Left ventricle myocardium superior (tissue), 1 donor: Measurements from ENCODE around the gene TEX19. TPM values are rescaled to one million over a fixed set of nuclear protein-coding genes. Genes with fewer than 3 reads are reported as not detected.

Experiments used
- ATAC-seq: fragments of 200-7000 bp; cut with Tn5 transposase; one replicate; pipeline ENCODE4 v1.9.1; 2020; ENCODE audit warnings: mild to moderate bottlenecking, moderate library complexity
- DNase-seq: peaks from one replicate; pipeline ENCODE4 v3.0.0-alpha.2; 2020
- intact Hi-C: fragments of 100-400 bp; cut with micrococcal nuclease; formaldehyde crosslinking; loops from one replicate; pipeline ENCODE4 v1.11.0; 2022
- total RNA-seq: library from RNA; stranded (reverse); fragmentation: NEBNext Ultra II Directional; extraction: Animal tissue kit (Norgen Biotek cat#: 25700); gene quantifications from one replicate; pipeline ENCODE4 v1.2.1, GENCODE V29; 2021
- donor health status: DM: no; HTN: yes; CAD: no; lungs with severe emphysema.

Gene TEX19
- total RNA-seq, 1 donor from 2014 or later = not detected

DNA sequence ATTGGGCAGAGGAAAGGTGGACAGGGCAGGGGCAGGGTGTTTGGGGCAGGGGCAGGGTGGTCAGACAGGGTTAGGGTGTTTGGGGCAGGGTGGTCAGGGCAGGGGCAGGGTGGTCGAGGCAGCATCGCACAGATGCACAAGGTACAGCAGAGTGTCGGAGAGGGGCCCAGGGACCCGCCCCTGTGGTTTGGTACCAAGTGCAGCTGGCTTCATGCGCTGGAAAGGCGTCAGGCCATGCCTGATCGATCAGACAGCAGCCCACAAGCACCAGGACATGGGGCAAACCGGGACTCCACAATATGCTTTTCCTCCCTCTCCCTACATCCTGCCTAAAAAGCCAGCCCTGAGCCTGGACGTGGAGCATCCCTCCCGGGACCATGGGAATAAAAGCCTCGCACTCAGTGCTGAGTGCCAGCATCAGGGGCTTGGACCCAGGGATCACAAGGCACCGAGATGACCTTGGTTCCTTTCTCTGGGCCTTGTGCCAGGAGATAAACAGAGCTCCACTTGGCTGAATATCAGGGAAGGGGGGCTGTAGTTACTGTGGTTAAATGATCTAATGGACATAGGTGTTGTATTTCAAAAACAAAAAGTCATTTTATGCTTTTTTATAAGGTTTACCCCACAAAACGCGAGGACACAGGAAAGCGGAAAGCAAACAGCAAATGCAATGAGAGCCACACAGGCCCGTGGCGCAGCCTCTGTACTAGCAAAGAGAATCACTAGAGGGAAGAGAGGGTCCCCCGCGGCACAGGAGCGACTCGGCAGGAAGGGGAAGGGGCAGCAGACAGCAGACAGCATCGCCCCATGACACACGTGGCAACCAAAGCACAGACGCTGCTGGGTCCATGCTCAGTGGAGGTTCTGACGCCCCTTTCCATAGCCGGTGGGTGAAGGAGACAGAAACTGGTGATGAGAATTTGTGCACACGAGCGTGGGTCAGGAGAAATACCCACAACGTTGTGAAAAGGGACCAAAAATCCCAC is 53.8 kb downstream of the TEX19 start:
- peak; percentile 41 for ATAC-seq
- DNase-seq = no peak
- intact Hi-C loops = no loop called here

Other genes with a start within 250 kb of the TEX19 start
- gene CCDC57, start 146.4 kb upstream of the TEX19 start, total RNA-seq = 8.1 TPM
- gene SLC16A3, start 130.2 kb upstream of the TEX19 start, total RNA-seq = 7.8 TPM
- 64.4 TPM for gene CSNK1D, start 85.5 kb upstream of the TEX19 start, total RNA-seq
- 0.64 TPM for gene CD7, start 41.6 kb upstream of the TEX19 start, total RNA-seq
- gene SECTM1, start 25.5 kb upstream of the TEX19 start, total RNA-seq = 5.5 TPM
- gene UTS2R, start 12.5 kb downstream of the TEX19 start, total RNA-seq = 2.1 TPM
- gene HEXD, start 59.1 kb downstream of the TEX19 start, total RNA-seq = 18.6 TPM
- gene OGFOD3, start 59.3 kb downstream of the TEX19 start, total RNA-seq = 28.5 TPM
- 30.8 TPM for gene CYBC1, start 91.5 kb downstream of the TEX19 start, total RNA-seq
- gene NARF, start 99.5 kb downstream of the TEX19 start, total RNA-seq = 90.4 TPM
- 41.5 TPM for gene FOXK2, start 160.5 kb downstream of the TEX19 start, total RNA-seq